Measurements from ENCODE around the gene SLC7A1.

- TF ChIP-seq CTCF (conservative IDR thresholded peaks at IDR 0.05; ENCODE audit: low read depth, low read length) (no peak), POLR2A (IDR thresholded peaks at IDR 0.05; ENCODE audit: low read depth, low read length) (no peak), MAFK (IDR thresholded peaks at IDR 0.05; ENCODE audit: low read depth, low read length) (no peak), USF2 (IDR thresholded peaks at IDR 0.05; ENCODE audit: low read depth, low read length) (no peak), BHLHE40 (IDR thresholded peaks at IDR 0.05; ENCODE audit: low read depth, low read length) (no peak), RAD21 (IDR thresholded peaks at IDR 0.05; ENCODE audit: low read length) (no peak), RFX5 (IDR thresholded peaks at IDR 0.05; ENCODE audit: low read depth, low read length) (no peak), ELK1 (IDR thresholded peaks at IDR 0.05; ENCODE audit: borderline replicate concordance, low read depth, low read length) (no peak), SMC3 (IDR thresholded peaks at IDR 0.05; ENCODE audit: low read depth, low read length) (no peak)
Observed at GRCh38 chr13:29539856-29540255, 55.6 kb downstream of the SLC7A1 start.
